Esophagus squamous epithelium (tissue), 4 donors: ENCODE measurements around the gene POLE4.

Source experiments
- POLR2A ChIP-seq, 4 donors: fragments of 450-650 bp; IDR thresholded peaks; one replicate each; pipeline ENCODE4 v1.6.1; 2017; ENCODE audit warnings: antibody characterized with exemption in 4 of 4, mild to moderate bottlenecking in 4 of 4, moderate library complexity in 3 of 4
- TF ChIP-seq, protein P1 (sequence below), 6 experiments: fragments of 450-650 bp in 4 of 6; fragments of 200-600 bp in 2 of 6; sonication (generic) in 2 of 6; IDR thresholded peaks; one replicate each; pipeline ENCODE4 v1.5.1; 2016 to 2019; ENCODE audit warnings: antibody characterized with exemption in 6 of 6, mild to moderate bottlenecking in 4 of 6, moderate library complexity in 4 of 6

DNA sequence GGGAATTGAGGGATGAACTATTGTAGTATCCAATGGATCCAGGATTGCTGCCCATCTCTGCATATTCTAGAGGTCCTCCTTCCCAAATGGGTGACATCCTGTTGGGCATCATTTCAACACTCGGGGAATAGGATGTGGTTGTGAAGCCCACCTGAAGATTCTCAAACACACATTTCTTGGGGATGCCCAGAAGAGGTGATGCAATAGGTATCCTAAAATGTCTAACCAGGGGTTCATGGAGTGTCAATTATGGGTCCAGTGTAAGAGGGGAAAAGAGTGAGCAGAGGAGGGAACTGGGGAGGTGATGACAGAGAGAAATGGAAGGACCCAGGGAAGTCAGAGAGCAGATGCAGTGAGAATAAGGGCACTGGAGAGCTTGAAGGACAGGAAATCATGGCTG lies 52.1 kb downstream of the POLE4 start:
- TF ChIP-seq, protein P1, sequence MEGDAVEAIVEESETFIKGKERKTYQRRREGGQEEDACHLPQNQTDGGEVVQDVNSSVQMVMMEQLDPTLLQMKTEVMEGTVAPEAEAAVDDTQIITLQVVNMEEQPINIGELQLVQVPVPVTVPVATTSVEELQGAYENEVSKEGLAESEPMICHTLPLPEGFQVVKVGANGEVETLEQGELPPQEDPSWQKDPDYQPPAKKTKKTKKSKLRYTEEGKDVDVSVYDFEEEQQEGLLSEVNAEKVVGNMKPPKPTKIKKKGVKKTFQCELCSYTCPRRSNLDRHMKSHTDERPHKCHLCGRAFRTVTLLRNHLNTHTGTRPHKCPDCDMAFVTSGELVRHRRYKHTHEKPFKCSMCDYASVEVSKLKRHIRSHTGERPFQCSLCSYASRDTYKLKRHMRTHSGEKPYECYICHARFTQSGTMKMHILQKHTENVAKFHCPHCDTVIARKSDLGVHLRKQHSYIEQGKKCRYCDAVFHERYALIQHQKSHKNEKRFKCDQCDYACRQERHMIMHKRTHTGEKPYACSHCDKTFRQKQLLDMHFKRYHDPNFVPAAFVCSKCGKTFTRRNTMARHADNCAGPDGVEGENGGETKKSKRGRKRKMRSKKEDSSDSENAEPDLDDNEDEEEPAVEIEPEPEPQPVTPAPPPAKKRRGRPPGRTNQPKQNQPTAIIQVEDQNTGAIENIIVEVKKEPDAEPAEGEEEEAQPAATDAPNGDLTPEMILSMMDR (IDR thresholded peaks at IDR 0.05) = no peak
- TF ChIP-seq POLR2A (IDR thresholded peaks at IDR 0.05) = no peak
